SIG-M5 (cell line): Measurements from ENCODE around the gene NVL.

Source experiments
- DNase-seq: peaks from one replicate; lab custom pipeline; 2025; lab: John Stamatoyannopoulos, UW

NVL gene

DNA sequence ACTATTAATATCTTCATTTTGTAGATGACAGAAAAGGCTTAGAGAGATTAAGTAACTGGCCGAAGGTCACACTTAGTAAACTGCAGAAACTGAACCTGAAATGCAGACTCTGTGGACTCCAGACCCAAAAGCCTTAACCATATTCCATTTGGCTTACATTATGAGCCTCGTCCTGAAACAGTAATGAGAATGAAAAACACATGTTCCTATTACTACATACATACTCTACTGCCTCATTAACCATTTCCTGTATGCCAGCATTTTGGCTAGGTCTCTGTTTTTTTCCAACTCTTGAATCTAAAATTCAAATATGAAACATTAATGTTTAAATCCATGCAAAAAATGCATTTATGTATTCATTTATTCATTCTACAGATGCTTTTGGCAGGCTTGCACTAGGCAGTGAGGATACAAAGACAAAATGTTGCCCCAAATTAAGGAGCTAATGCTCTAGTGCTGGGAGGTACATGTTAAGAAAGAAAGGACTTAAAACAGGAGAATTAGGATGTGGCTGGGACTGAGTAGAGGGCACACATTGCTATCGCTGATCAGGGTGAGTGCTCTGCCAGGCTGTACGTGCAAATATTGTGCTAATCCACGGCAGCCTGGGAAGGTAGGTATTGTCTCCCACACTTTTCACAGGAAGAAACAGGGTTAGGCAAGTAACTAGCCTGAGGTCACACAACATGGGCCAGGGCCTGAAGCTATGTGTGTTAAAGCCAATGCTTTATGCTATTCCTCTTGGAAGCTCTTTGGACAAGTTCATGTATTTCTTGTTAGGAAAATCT is 133.0 kb downstream of the NVL start:
- no peak for DNase-seq

DNA sequence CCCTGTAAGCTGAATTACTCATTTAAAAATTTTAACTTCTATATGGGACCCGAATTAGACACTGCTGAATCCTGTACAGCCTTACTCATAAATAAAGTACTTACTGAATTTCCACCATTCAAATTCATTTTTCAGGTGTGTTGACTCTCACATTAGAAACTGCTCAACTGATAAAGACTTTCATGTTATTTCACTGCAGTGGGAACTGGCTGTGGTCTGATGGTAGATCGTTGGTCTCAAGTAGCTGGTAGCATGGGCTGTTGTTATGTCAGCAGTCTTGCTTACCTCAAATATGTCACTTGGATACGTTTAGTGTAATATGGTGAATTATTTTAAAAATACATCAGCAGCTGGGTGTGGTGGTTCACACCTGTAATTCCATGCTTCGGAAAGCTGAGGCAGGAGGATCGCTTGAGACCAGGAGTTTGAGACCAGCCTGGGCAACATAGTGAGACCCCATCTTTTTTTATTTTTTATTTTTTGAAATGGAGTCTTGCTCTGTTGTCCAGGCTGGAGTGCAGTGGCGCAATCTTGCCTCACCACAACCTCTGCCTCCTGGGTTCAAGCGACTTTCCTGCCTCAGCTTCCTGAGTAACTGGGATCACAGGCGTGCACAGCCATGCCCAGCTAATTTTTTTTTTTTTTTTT is 136.5 kb downstream of the NVL start:
- DNase-seq = no peak

DNA sequence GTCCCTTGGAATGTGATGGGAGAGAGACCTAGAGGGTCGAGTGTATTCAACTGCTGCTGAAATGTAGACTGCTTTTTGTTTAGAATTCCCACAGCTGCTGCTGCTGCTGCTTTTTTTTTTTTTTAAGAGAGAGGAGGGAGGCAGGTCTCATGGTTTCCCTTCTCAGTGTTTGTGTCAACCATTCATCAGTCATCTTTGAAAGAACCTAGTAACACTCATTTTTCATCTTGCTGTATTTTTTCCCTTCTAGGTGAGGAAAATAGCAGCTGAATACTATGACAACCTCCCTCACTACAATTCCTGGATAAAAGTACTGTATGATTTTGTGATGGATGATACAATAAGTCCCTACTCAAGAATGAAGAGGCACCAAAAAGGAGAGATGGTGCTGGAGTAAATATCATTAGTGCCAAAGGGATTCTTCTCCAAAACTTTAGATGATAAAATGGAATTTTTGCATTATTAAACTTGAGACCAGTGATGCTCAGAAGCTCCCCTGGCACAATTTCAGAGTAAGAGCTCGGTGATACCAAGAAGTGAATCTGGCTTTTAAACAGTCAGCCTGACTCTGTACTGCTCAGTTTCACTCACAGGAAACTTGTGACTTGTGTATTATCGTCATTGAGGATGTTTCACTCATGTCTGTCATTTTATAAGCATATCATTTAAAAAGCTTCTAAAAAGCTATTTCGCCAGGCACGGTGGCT is 137.7 kb downstream of the NVL start:
- DNase-seq = no peak

DNA sequence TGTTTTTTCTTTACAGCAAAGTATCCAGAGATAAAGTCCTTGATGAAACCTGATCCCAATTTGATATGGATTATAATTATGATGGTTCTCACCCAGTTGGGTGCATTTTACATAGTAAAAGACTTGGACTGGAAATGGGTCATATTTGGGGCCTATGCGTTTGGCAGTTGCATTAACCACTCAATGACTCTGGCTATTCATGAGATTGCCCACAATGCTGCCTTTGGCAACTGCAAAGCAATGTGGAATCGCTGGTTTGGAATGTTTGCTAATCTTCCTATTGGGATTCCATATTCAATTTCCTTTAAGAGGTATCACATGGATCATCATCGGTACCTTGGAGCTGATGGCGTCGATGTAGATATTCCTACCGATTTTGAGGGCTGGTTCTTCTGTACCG is 140.4 kb downstream of the NVL start:
- DNase-seq = no peak

DNA sequence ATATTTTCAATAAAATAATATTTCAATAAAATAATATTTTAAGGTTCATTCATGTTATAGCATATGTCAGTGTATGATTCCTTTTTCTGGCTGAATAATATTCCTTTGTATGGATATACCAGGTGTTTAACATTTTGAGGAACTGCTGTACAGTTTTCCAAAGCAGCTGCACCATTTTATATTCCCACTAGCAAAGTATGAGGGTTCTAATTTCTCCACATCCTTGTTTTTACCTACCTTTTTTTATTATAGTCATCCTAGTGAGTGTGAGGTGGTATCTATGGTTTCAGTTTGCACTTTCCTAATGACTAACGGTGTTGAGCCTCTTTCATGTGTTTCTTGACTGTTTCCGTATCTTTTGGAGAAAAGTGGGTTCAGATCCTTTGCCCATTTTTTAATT is 141.7 kb downstream of the NVL start:
- no peak for DNase-seq

DNA sequence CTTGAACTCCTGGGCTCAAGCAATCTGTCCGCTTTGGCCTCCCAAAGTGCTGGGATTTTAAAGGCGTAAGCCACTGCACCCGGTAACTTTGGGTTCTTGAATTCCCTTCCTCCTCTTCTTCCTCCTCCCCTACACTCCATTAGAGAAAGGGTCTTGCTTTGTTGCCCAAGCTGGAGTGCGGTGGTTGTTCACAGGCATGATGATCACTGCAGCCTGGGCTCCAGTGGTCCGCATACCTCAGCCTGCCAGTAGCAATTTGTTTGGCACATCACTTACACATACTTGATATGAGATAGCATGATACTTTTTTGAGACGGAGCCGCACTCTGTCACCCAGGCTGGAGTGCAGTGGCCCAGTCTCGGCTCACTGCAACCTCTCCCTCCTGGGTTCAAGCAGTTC is 144.8 kb downstream of the NVL start:
- no peak for DNase-seq

DNA sequence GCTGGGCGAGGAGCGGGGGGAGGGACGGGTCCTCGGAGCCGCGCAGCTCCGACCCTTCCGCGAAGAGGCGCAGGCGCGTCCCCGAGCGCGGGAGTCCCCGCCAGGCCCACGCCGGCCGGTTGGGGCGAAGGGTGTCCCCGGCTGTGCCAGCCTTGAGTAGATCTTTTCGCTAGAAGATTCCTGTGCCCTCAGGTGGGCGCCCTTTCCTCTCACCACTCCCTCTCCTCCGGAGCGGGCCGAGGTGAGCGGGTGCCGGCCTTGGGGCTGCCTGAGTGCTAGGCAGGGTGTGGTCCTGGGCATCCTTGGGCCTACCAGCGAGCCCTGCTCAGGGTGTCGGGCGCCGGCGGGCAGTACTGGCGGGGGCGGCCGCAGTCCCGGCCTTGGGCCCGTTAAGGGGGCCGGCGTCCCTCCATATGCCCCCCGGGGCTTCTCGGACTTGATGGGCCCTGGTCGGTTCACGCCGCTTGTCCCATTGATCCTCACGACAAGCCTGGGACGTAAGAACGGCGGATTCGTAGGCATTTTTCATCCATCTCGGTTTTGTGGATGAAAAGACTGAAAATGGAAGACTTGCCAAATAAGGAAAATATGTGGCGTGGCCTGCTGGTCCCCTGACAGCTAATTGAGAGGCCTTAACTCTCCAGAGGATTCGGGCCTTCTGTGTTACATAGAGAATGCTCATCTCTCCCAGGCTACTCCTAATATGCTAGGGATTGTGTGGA is 146.2 kb downstream of the NVL start:
- DNase-seq = no peak

DNA sequence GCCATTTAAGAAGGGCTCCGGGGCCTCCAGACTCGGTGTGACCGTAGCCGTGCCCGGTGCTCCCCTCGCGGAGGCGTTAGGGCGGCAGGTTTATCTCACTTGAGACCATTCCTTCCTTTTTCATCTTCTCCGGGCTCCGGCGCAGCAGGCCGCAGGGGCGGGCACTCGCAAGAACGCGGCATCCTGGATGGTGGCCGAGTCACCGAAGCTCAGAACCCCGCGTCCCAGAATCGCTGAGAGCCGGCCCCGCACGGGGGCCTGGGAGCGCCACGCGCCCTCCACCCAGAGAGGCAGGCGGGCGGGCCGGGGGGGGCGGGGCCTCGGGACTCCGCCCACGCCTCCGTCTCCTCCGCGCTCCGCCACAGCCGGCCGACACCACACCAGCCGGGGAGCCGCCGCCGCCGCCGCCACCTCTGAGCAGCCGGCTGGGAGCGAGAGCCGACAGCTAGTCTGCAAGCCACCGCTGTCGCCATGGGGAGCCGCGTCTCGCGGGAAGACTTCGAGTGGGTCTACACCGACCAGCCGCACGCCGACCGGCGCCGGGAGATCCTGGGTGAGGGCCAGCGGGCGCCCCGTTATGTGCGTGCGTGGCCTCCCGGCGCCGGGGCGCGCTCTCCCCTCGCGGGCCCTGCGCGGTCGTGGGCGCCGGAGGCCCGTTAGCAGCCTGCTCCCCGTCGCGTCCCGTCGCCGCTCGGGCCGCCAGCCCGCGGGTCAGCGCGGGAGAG is 146.9 kb downstream of the NVL start, which contains the start of gene DEGS1:
Gene DEGS1 (plus strand): TSS at position 375 of the 725 bp plus-strand sequence. CDS start 97 bp downstream, at position 472.
- no peak for DNase-seq

DNA sequence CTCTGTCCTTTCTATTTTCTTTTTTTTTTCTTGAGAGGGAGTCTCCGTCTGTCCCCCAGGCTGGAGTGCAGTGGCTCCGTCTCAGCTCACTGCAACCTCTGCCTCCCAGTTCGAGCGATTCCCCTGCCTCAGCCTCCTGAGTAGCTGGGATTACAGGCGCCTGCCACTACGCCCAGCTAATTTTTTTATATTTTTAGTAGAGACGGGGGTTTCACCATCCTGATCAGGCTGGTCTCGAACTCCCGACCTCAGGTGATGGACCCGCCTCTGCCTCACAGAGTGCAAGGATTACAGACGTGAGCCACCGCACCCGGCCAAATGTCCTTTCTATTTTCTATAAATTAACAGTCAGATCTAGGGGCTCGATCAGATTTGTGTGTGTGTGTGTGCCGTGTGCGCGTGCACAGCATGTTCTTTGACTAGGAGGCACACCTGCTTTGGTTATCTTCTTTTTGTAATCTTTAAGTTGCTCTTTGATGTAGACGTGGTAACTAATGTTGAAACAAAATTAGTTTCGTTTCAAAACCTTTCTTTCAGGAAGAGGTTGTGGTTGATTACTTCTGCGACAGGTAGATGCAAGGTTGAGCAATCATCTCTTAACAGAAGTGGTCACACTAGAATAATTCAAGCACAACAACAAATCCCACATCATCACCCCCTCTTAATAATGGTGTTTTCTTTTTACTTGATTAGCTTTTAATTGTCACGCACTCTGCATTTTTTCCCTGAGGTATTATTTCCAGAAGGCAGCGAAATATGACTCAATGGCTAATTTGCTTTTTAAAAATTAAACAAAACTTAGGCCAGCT is 147.7 kb downstream of the NVL start:
- no peak for DNase-seq

DNA sequence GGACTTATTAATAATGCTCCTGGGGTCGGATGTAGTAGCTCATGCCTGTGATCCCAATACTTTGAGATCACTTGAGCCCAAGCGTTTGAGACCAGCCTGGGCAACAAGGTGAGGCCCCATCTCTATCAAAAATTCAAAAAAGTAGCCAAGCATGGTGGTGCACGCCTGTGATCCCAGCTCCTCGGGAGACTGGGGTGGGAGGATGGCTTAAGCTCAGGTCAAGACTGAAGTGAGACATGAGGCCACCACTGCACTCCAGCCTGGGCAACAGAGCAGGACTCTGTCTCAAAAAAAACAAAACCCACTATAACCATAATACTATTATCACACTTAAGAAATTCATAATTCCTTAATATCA is 148.5 kb downstream of the NVL start:
- DNase-seq = no peak

DNA sequence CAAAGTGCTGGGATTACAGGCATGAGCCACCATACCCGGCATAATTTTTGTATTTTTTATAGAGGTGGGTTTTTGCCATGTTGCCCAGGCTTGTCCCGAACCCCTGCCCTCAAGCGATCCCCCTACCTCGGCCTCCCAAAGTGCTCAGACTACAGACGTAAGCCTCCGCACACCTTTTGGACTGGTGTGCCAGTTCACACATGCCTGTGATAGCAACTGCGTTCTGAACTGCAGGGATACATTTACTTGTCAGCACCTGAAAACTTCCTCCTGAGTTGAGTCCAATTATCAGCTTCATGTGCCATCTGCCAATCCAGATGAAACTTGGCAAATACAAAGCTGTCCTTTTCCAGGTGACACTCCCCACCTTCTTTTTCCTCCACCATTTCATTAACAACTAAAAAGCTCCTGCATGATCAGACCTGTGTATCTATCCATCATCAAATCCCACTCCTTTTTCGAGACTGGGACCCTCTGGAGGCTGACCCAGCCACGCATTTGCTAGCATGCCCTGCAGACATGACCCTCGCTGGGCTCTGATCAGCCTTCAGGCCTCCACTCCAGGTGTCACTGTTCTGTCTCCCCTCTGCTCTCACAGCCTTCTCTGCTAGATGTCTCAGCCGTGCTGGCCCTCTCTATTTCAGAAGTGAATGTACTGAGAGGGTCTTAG is 149.1 kb downstream of the NVL start:
- no peak for DNase-seq

DNA sequence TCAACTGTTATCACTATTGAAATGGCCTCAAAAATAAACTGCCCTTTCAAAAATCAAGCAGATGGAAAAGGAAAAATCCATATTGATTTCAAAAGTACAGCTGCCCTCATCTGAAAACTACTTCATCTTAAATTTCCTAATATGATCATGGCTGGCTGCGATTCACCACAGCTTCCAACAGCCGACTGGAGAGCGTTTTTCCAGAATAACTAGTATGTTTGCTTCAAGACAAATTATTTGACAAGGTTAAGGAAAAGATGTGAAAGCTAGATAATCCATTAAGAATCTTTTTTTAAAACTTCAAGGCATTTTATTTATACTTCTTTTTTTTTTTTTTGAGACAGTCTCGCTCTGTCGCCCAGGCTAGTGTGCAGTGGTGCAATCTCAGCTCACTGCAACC is 151.1 kb downstream of the NVL start:
- no peak for DNase-seq

DNA sequence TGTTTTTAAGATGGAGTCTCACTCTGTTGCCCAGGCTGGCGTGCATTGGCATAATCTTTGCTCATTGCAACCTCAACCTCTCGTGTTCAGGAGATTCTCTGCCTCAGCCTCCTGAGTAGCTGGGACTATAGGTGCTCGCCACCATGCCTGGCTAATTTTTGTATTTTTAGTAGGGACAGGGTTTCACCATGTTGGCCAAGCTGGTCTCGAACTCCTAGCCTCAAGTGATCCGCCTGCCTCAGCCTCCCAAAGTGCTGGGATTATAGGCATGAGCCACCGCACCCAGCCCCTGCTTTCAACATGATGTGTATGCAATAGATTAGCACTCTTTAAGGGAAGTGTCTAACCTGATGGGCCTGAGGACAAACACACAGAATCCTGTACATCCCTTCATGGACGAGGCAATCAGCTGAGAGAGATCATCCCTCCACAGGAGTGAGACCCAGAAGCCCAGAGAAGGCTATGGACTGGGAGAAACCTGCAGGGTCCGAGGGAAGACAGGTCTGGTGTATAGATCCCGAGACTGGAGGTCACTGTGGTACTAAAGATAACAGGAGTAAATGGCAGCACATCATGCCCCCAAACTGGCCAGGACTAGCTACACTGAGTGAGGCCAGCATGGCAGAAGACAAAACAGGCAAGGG is 152.5 kb downstream of the NVL start:
- DNase-seq = no peak
